HG03378 (cell line): ENCODE measurements around the gene ELMO1.

Experiments used
- ATAC-seq: cut with Tn5 transposase; IDR thresholded peaks from one replicate; pipeline ENCODE4 v1.9.1; 2021; ENCODE audit warnings: mild to moderate bottlenecking, moderate library complexity; ENCODE audit not compliant: unreplicated experiment

Gene ELMO1, protein sequence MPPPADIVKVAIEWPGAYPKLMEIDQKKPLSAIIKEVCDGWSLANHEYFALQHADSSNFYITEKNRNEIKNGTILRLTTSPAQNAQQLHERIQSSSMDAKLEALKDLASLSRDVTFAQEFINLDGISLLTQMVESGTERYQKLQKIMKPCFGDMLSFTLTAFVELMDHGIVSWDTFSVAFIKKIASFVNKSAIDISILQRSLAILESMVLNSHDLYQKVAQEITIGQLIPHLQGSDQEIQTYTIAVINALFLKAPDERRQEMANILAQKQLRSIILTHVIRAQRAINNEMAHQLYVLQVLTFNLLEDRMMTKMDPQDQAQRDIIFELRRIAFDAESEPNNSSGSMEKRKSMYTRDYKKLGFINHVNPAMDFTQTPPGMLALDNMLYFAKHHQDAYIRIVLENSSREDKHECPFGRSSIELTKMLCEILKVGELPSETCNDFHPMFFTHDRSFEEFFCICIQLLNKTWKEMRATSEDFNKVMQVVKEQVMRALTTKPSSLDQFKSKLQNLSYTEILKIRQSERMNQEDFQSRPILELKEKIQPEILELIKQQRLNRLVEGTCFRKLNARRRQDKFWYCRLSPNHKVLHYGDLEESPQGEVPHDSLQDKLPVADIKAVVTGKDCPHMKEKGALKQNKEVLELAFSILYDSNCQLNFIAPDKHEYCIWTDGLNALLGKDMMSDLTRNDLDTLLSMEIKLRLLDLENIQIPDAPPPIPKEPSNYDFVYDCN

DNA sequence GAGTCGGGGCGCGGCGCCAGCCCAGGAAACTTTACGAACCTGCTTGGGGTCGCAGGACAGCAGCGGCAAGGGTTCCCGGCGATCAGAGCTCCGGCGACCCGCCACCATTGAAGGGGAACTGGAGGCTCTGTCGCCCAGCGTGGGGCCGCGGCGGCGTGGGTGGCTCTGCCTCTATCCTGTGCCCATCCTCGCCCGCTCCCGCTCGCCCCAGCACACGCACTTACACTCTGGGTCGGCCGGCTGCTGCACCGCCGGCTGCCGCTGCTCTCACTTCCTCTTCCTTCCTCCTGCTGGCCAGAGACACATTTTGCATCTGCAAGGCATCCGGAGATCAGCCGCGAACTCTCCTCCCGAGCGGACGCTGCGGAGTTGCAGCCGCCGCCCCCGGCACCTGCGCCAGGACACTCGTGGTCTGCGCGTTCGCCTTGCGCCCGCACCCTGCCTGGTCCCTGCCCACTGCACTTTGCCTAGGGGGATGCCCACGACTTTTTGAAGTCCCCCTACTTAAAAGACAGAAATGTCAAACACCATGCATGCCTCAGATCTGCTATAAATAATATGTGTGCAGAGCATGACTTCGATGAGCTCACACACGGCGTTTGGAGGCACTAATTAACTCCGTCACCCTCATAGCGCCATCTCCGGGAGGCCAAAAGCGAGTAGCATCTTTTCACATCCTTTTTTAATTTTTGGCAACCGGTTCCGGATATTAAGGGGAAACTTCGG, at the start of gene ELMO1:
Gene ELMO1 (minus strand): TSS at position 229 of the 726 bp plus-strand sequence. CDS start 106,174 bp downstream, outside the sequence.
- ATAC-seq: peak; percentile 95

DNA sequence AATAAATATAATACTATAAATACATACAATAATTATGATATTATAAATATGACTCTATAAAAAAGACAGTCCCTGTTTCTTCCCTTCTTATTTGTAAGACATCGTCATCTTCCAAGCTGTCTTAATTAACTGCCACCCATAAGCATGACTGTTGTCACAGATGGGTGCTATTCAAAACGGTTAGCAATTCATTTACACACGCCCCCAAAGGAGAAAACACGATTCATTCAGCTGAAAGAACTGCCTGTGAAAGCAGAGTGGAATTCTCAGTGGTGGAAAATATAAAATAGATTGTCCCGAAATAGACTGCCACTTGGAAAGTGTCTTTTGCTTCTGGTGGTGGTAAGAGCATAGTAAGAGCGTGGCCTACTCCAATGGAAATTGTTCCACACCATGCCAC, 48.9 kb upstream of the ELMO1 start:
- ATAC-seq: no peak

- no peak for ATAC-seq
Measured at GRCh38 chr7:37495574-37496184, 47.0 kb upstream of the ELMO1 start.

- no peak for ATAC-seq
Measured at GRCh38 chr7:37494926-37495325, 46.3 kb upstream of the ELMO1 start.

DNA sequence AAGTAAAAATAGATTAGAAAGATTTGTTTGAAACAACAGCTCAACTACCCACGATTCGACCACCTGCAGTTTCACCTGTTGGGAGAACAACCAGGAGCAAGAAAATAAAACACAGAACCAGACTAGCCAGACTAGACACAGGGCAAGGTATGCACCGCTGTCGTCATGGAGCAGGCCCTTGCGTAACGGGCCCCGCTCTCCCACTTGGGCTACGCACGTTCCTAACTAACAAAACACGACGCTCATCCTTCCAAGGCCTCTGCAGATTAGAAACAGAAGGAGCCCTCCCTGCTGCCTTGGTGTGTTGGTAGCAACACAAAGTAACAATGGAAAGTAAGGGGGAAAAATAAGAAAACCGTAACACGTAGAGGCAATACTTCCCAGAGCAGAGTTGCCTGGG, 45.1 kb upstream of the ELMO1 start:
- ATAC-seq: no peak

- no peak for ATAC-seq
Measured at GRCh38 chr7:37493123-37493522, 44.5 kb upstream of the ELMO1 start.

GRCh38 chr7:37491919-37492694, 43.4 kb upstream of the ELMO1 start:
- ATAC-seq: no peak

- ATAC-seq: no peak
Measured at GRCh38 chr7:37489703-37490102, 41.0 kb upstream of the ELMO1 start.

DNA sequence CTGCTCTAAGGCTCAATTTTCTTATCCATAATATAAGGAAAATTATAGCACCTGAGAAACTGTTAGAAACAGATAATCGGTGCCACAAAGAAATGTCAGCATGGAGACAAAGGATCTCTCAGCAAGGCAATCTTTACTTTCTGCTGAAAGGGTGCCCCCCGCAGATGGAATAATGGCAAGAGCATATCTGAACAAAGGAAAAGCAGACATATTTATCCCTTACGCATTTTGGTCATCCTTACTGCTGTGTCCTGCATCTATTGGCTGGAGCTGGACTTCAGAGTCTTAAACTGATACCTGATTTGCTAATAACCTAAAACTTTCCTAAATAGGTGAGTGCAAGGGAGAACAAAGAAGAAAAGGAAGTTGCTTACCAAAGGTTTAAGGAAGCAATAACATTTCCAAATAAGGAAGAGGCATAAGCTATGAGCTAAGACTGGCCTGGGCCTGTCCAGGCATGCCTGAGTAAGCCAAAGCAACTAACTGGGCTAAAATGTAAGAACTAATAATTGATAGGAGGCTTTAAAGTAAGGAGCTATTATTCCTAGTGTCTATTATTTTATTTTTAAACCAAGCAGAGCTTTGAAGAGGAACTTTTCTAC, 39.6 kb upstream of the ELMO1 start:
- no peak for ATAC-seq

DNA sequence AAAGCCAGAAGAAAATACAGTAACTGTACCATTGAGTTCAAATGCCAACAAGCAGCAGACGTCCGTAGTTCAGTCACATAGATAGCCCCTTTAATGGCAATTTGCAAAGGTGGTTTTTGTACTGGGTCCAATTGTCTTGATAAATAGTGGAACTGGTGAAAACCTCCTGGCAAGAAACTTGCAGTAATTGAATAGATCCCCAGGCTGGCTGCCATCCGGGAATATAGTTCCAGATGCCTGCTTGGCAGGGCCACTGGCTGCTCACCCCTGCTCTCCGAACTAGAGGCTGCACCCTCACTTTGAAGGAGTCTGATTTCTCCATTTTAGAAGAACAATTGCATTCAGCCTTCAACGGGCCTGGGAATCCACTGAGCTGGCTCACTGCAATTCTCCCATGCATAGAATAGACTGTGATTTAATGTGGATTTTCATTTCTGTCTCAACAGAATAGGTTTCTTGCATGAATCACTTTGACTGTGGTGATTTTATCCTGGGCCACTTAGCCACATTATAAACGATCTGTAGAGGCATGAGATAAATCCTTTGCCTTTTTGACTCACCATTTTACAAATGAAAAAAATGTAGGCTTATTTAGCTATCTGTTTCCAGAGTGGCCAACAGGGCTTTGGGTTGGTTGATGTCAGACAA, 35.9 kb upstream of the ELMO1 start:
- ATAC-seq: no peak

- no peak for ATAC-seq
Measured at GRCh38 chr7:37483627-37484026, 35.0 kb upstream of the ELMO1 start.

DNA sequence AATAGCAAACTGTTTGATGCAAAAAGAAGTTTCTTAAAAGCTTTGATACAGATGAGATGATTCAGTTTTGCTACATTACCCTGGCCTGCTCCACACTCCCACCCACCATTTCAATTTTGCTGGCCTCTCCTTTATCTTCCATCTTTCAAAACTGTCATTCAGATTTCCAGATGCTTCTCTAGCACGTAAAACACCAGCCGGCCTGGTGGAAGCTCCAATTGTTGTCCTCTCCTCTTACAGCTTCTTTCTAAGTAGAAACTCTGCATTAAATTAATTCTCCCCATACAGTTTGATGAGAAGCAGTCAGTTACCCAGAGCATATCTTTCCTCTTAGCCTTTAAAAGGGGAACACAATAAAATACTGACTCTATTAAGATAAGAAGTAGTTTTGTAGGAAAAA, 34.3 kb upstream of the ELMO1 start:
- no peak for ATAC-seq

DNA sequence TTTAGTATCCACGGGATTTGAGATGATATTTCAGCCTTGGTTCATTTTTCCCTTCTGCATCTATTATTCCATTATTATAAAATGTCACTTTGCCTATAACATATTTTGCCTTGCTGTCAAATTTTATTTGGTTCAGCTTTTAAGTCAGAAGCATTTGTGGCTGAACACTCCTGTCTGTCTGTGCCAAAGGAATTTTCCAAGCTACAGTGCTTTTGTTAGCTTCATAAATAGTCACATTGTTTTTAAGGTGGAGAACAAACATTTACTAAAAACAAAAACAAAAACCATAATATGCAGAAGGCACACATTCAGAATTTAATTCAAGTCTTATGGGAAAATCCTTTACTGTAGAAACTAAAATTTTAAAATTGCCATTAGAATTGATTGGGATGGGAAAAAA, 33.8 kb upstream of the ELMO1 start:
- ATAC-seq: no peak

GRCh38 chr7:37481722-37482288, 33.1 kb upstream of the ELMO1 start:
- no peak for ATAC-seq

DNA sequence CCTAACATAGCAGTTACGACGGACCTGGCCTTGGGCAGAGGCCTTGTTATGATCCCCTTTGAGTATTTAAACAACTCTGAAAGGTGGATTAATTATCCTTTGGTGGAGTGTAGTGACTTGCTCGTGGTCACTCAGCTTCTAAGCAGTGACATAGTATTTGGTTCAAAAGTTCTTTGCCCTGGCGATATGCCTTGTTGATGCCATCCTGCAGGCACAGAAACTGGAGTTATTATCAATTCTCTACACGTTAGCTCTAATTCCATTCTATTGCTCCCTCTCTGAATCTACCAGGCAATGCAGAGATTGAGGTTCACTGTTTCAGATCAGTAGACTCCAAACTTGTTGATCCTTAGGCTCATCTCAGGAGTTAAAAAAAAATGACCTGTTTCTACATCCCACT, 32.5 kb upstream of the ELMO1 start:
- no peak for ATAC-seq

DNA sequence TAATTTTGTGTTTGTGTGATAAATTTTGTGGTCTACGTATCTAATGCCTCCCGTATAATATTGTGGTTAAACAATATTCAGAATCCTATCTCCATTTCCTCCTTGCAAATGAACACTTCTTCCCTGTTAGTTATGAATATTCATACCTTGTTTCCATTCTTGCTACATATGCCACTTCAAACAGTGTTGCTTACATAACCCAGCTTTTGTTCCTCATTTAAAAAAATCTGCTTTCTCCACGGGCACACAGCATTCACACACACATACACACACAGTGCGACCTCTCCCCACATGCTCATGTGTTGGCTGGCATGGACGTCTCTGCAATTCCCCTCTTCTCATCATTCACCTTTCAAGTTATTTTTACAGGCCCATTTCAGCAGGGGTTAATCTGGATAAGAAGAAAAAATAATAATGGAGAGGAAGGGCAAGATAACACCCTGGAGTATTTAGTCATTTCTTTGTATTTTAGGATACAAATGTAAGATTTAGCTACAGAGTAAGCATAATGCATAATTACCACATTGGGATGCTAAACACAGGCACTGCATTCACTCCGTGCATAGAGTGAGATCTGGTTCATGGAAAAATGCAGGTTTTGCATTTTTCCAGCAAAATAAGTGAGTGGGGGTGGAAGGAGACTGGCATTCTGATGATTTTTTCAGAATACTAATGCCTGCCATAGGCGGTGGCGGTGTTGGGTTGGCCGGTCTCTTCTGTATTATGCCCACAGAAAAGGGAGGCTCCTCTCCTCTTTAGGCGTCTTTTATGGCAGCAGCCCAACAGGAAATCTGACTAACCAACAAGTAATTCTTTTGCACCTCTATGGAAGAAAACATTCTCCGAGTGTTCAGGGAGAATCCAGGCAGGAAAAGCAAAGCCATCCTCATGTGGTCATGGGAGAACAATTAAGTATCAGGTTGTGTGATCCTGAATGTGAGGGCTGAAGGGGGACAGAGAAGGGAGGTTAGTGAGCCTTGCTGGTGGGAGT, 31.7 kb upstream of the ELMO1 start:
- no peak for ATAC-seq

GRCh38 chr7:37476881-37477450, 28.3 kb upstream of the ELMO1 start:
- no peak for ATAC-seq

DNA sequence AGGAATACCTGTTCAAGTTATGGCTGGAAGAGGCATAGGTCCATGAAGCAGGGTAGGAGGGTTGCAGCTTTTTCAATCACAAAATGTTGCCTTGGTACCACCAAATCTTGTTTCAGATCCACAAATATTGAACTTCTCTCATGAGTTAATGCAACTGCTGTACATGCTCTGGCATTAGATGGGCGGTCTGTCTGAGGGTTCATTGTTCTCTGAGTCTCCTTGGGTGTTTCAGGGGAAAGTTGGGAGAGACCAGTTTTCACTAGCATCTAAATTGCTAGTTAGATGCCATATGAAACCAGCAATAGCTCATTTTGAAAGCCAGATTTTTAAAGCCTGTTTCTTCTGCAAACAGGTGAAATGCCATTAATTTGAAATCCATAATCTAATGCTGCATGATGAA, 27.8 kb upstream of the ELMO1 start:
- ATAC-seq: no peak
